ENCODE measurements around the gene ATP10B.
"Not testable (repeated sequence)": the region's sequence is repeated elsewhere in the genome, so short reads cannot be mapped to it uniquely, and the experiment has no call there.

The ATP10B gene

GRCh38 chr5:160837749-160838593 lies 14.0 kb downstream of the ATP10B start:
- no peaks in the 10 kb centered on the region for H3K4me1 Mint-ChIP-seq
- no peak for DNase-seq
- no peak overlapping the region for H3K4me3 Mint-ChIP-seq
- H3K36me3 Mint-ChIP-seq = no peaks in the 10 kb centered on the region
- CTCF ChIA-PET = no interaction called here
- H3K27me3 Mint-ChIP-seq = no peaks in the 10 kb centered on the region
- no peak overlapping the region for H3K27ac Mint-ChIP-seq
- H3K9me3 Mint-ChIP-seq = peaks cover 2% of the 10 kb centered on the region

- H3K4me1 Mint-ChIP-seq = no peaks in the 10 kb centered on the region
- no peaks in the 10 kb centered on the region for H3K27me3 Mint-ChIP-seq
- no peaks in the 10 kb centered on the region for H3K36me3 Mint-ChIP-seq
- peaks cover 2% of the 10 kb centered on the region for H3K9me3 Mint-ChIP-seq
- no peak overlapping the region for H3K27ac Mint-ChIP-seq
- DNase-seq = no peak
- CTCF ChIA-PET = no interaction called here
- H3K4me3 Mint-ChIP-seq = no peak overlapping the region
Observed at GRCh38 chr5:160837211-160837610, 14.8 kb downstream of the ATP10B start.

GRCh38 chr5:160835818-160836528 lies 16.0 kb downstream of the ATP10B start:
- H3K36me3 Mint-ChIP-seq = no peaks in the 10 kb centered on the region
- H3K4me1 Mint-ChIP-seq = no peaks in the 10 kb centered on the region
- H3K27ac Mint-ChIP-seq = no peak overlapping the region
- H3K27me3 Mint-ChIP-seq = no peaks in the 10 kb centered on the region
- H3K9me3 Mint-ChIP-seq = peaks cover 2% of the 10 kb centered on the region
- CTCF ChIA-PET = no interaction called here
- DNase-seq = no peak
- no peak overlapping the region for H3K4me3 Mint-ChIP-seq

- Mint-ChIP-seq H3K4me3 (no peak overlapping the region), H3K9me3 (peaks cover 2% of the 10 kb centered on the region), H3K36me3 (no peaks in the 10 kb centered on the region), H3K4me1 (no peaks in the 10 kb centered on the region), H3K27me3 (no peaks in the 10 kb centered on the region), H3K27ac (no peak overlapping the region)
- CTCF ChIA-PET = no interaction called here
- no peak for DNase-seq
Observed at GRCh38 chr5:160835376-160835775, 16.6 kb downstream of the ATP10B start.

GRCh38 chr5:160833806-160834205 lies 18.2 kb downstream of the ATP10B start:
- Mint-ChIP-seq H3K27ac (no peak overlapping the region), H3K4me1 (no peaks in the 10 kb centered on the region), H3K36me3 (no peaks in the 10 kb centered on the region), H3K9me3 (peaks cover 4% of the 10 kb centered on the region), H3K27me3 (no peaks in the 10 kb centered on the region), H3K4me3 (no peak overlapping the region)
- CTCF ChIA-PET = no interaction called here
- no peak for DNase-seq

- no peak overlapping the region for H3K27ac Mint-ChIP-seq
- CTCF ChIA-PET = no interaction called here
- no peak overlapping the region for H3K4me3 Mint-ChIP-seq
- H3K27me3 Mint-ChIP-seq = no peaks in the 10 kb centered on the region
- H3K9me3 Mint-ChIP-seq = peaks cover 4% of the 10 kb centered on the region
- H3K36me3 Mint-ChIP-seq = no peaks in the 10 kb centered on the region
- H3K4me1 Mint-ChIP-seq = no peaks in the 10 kb centered on the region
- no peak for DNase-seq
Observed at GRCh38 chr5:160831801-160832200, 20.2 kb downstream of the ATP10B start.

- Mint-ChIP-seq H3K36me3 (no peaks in the 10 kb centered on the region), H3K4me1 (no peaks in the 10 kb centered on the region), H3K27me3 (no peaks in the 10 kb centered on the region), H3K9me3 (peaks cover 13% of the 10 kb centered on the region), H3K27ac (no peak overlapping the region), H3K4me3 (no peak overlapping the region)
- no peak for DNase-seq
- CTCF ChIA-PET = no interaction called here
Observed at GRCh38 chr5:160824301-160825001, 27.6 kb downstream of the ATP10B start.

- H3K4me3 Mint-ChIP-seq, H3K36me3 Mint-ChIP-seq, H3K27me3 Mint-ChIP-seq, CTCF ChIA-PET, H3K4me1 Mint-ChIP-seq, DNase-seq, H3K9me3 Mint-ChIP-seq, H3K27ac Mint-ChIP-seq: not testable (repeated sequence)
Observed at GRCh38 chr5:160812996-160813395, 39.0 kb downstream of the ATP10B start.

- H3K9me3 Mint-ChIP-seq = no peaks in the 10 kb centered on the region
- CTCF ChIA-PET = no interaction called here
- no peaks in the 10 kb centered on the region for H3K36me3 Mint-ChIP-seq
- H3K4me3 Mint-ChIP-seq = no peak overlapping the region
- DNase-seq = no peak
- no peaks in the 10 kb centered on the region for H3K27me3 Mint-ChIP-seq
- no peaks in the 10 kb centered on the region for H3K4me1 Mint-ChIP-seq
- H3K27ac Mint-ChIP-seq = no peak overlapping the region
Observed at GRCh38 chr5:160805376-160805775, 46.6 kb downstream of the ATP10B start.

- Mint-ChIP-seq H3K27ac (no peak overlapping the region), H3K36me3 (no peaks in the 10 kb centered on the region), H3K9me3 (no peaks in the 10 kb centered on the region), H3K4me3 (no peak overlapping the region), H3K27me3 (no peaks in the 10 kb centered on the region), H3K4me1 (no peaks in the 10 kb centered on the region)
- no peak for DNase-seq
- CTCF ChIA-PET = interaction anchor here (0.9 to 1.3 kb wide), 3 partner anchors 9 to 363 kb away, joined by 3 to 4 read pairs (median 3); no protein-coding TSS in a partner anchor
Observed at GRCh38 chr5:160802592-160802991, 49.4 kb downstream of the ATP10B start.

GRCh38 chr5:160800375-160801275 lies 51.4 kb downstream of the ATP10B start:
- no peaks in the 10 kb centered on the region for H3K36me3 Mint-ChIP-seq
- CTCF ChIA-PET = no interaction called here
- no peak overlapping the region for H3K27ac Mint-ChIP-seq
- H3K4me3 Mint-ChIP-seq = no peak overlapping the region
- no peaks in the 10 kb centered on the region for H3K4me1 Mint-ChIP-seq
- H3K27me3 Mint-ChIP-seq = no peaks in the 10 kb centered on the region
- no peak for DNase-seq
- no peaks in the 10 kb centered on the region for H3K9me3 Mint-ChIP-seq

GRCh38 chr5:160799184-160799583 lies 52.8 kb downstream of the ATP10B start:
- Mint-ChIP-seq H3K36me3 (no peaks in the 10 kb centered on the region), H3K4me3 (no peak overlapping the region), H3K4me1 (no peaks in the 10 kb centered on the region), H3K27ac (no peak overlapping the region), H3K9me3 (no peaks in the 10 kb centered on the region), H3K27me3 (no peaks in the 10 kb centered on the region)
- CTCF ChIA-PET = no interaction called here
- no peak for DNase-seq

GRCh38 chr5:160797020-160797419 lies 55.0 kb downstream of the ATP10B start:
- CTCF ChIA-PET = no interaction called here
- H3K36me3 Mint-ChIP-seq = no peaks in the 10 kb centered on the region
- H3K4me3 Mint-ChIP-seq = no peak overlapping the region
- H3K27ac Mint-ChIP-seq = no peak overlapping the region
- no peak for DNase-seq
- H3K9me3 Mint-ChIP-seq = no peaks in the 10 kb centered on the region
- H3K27me3 Mint-ChIP-seq = no peaks in the 10 kb centered on the region
- H3K4me1 Mint-ChIP-seq = no peaks in the 10 kb centered on the region

- H3K4me1 Mint-ChIP-seq = no peaks in the 10 kb centered on the region
- CTCF ChIA-PET = no interaction called here
- no peak overlapping the region for H3K27ac Mint-ChIP-seq
- H3K36me3 Mint-ChIP-seq = no peaks in the 10 kb centered on the region
- no peaks in the 10 kb centered on the region for H3K27me3 Mint-ChIP-seq
- no peak overlapping the region for H3K4me3 Mint-ChIP-seq
- DNase-seq = no peak
- H3K9me3 Mint-ChIP-seq = no peaks in the 10 kb centered on the region
Observed at GRCh38 chr5:160793530-160793899, 58.5 kb downstream of the ATP10B start.
